VCaP (cell line): ENCODE data around the gene HLX.

Source experiments
- H3K27ac ChIP-seq: fragments of 450-650 bp; 2 replicates; pipeline ENCODE4 v1.5.1; 2017
- CTCF ChIP-seq: fragments of 450-650 bp; conservative IDR thresholded peaks from 2 replicates; pipeline ENCODE4 v1.5.1; 2017; ENCODE audit warnings: mild to moderate bottlenecking, moderate library complexity

The HLX gene

DNA sequence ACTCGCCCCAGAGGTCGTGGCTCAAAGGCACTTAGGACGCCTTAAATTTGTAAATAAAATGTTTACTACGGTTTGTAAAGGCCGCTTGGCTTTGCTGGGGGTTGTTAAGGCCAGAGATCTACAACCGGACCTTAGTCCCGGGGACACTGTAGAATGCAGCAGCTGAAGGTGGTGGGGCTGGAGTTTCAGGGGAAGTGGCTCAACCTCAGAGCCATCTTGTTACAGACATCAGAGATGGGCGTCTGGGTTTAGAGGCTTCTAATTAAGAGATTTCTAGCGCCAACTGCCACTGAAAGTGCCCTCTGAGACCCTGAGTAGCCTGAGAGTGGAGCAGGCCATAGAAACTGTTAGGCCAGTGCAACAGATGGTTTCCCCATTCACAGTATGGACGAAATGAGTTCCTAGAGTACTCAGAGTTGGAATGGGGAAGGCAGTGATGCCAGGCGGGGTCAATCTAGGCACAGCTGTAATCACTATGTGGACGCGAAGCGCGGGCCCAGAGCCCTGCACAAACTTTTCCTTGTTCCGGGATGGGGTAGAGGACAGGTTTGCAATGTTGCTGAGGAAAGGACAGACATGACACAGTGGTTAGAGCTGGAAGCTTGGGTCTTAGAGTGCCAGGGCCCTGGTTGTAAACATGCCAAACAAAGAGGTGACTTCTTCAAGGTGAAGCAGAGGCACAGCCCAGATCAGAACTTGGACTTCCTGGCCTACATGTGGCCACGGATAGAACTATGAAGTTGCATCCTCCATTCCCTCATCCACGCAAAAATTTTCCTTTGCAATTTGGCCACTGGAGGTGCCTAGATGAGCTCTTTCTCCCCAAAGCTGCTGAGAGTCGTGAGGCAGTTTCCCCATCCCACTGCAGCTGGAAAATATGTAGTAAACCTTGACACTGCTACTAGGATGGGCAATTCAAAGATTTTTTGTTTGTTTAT is 6.0 kb downstream of the HLX start:
- TF ChIP-seq CTCF: no peak

GRCh38 chr1:220885971-220886370 is 6.7 kb downstream of the HLX start:
- no peak for TF ChIP-seq CTCF

More for the DNA sequence above, 6.0 kb downstream of the HLX start:
- H3K27ac ChIP-seq: no peak overlapping the region

DNA sequence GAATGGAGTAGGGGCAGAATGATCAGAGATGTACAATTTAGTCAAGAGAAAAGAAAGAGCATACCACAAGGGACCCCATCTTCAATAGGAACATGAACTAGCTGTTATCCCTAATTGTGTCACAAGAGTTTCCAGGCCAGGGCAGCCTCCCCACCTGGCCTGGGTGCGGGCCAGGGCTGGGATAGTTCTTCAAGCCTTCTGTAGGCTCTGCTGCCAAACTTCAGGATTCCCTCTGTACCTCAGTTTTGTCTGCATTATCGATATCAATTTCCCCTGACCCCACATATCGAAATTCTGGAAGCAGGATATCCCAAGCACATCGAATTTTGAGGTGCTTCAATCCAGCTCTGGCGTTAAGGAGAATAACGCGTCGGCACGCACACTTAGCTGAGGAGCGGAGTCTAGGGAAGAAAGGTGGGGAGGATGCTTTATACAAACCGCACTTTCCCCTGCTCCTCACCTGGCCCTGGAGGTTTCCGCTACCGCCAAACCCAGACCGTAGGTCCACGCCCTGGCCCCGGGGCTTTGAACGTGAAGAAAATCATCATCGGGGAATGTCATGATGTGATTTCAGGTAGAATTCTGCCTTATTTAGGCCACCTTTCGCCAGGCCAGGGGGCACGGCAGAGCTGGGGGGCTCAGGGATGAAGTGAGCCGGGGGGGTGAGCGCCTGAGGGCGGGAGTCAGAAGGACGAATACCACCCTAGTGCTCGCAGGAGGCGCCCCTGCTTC is 7.4 kb downstream of the HLX start:
- TF ChIP-seq CTCF: no peak
- no peak overlapping the region for H3K27ac ChIP-seq

More at GRCh38 chr1:220885971-220886370, 6.7 kb downstream of the HLX start:
- no peak overlapping the region for H3K27ac ChIP-seq

DNA sequence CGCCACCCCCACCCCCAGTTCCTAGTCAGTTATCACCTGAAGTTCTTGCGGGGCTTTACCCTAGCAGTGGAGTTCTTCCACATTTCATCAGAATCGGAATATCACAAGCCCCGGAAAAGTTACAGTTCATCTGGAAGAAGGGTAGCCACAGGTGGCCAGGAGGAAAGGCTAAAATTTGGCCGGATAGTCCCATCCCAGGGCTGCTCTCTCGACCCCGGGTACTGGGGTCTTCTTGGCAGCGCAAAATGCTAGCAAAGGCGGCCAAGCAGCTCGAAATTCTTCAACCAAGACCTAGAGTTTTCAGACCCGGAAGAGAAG is 7.9 kb downstream of the HLX start:
- no peak for TF ChIP-seq CTCF
- H3K27ac ChIP-seq: no peak overlapping the region

DNA sequence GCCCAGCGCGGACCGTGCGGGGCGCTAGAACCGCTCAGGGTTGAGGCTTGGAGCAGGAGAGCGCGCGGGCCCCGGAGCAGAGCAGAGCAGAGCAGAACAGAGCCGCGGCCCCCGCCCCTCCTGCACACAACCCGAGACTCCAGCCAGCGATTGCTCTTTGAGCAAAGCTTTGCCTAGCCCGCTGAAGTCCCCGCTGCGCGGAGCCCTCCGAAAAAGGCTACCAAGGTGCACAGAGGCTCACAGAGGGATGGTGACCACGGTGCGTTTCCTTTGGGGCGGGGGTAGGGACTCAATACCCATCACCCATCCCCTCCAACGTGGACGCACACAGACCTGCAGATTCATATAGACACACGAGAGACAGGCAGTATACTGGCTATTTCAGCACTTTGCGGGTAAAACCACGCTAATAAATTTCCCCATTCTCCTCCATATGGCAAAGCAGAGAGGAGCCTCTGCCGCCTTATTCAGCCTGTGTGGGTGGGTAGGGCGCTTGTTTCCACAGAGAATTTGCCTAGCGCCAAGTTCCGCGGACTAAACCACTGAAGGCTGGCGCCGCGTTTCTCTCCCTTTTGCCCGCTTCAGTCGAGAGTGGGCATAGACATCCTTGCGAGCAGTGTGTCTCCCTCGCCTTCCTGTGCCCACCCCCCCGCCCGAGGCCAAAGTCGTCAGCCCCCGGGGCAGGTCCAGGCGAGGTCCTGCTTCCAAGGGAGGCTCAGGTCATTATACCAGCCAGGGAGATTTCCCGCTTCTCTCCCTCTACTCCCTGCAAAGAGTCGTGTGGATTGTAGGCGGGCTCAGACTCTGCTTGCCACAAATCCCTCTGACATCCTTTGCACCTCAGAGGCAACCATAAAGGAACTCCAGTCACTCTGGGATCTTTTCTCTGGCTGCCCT is 8.5 kb downstream of the HLX start:
- TF ChIP-seq CTCF: no peak
- H3K27ac ChIP-seq: no peak overlapping the region

- H3K27ac ChIP-seq: no peak overlapping the region
- TF ChIP-seq CTCF: no peak
Measured at GRCh38 chr1:220888417-220888986, 9.3 kb downstream of the HLX start.
